CD4-positive, alpha-beta T cell (primary cell): Measurements from ENCODE around the gene KLHL11. TPM values are rescaled to one million over a fixed set of nuclear protein-coding genes. Genes with fewer than 3 reads are reported as not detected.
"Not testable (repeated sequence)": the region's sequence is repeated elsewhere in the genome, so short reads cannot be mapped to it uniquely, and the experiment has no call there.

Experiments
- ATAC-seq: fragments of 200-7000 bp; cut with Tn5 transposase; one replicate; pipeline ENCODE4 v1.10.0; 2022; ENCODE audit warnings: mild to moderate bottlenecking; ENCODE audit not compliant: poor library complexity
- CTCF ChIA-PET: fragments of 350-600 bp; sonication (Branson Sonifier 250); formaldehyde crosslinking; loops from one replicate; lab custom pipeline; 2021; ENCODE audit warnings: antibody characterized with exemption, inconsistent platforms; lab: Charles Lee
- POLR2A ChIA-PET: fragments of 350-600 bp; sonication (Branson Sonifier 250); formaldehyde crosslinking; loops from one replicate; lab custom pipeline; 2021; ENCODE audit warnings: antibody characterized with exemption, inconsistent platforms; lab: Charles Lee
- DNase-seq, 14 experiments: peaks; one replicate each; pipeline ENCODE4 v3.0.0-alpha.2; 2013 to 2020; ENCODE audit warnings: mixed read lengths in 2 of 14
- H3K27ac ChIP-seq, 2 donors: one replicate each; pipeline versions ENCODE4 v1.5.1 to v1.7.0; 2013; ENCODE audit warnings: low read length in 2 of 2, low read depth in 1 of 2, mild to moderate bottlenecking in 1 of 2
- H3K27me3 ChIP-seq, 2 experiments: 1 replicate in 1 of 2; 2 replicates in 1 of 2; pipeline versions ENCODE4 v1.6.1 to v1.7.0; 2013; ENCODE audit warnings: low read length in 2 of 2, control low read depth in 1 of 2, mild to moderate bottlenecking in 1 of 2, moderate library complexity in 1 of 2; ENCODE audit not compliant: insufficient read depth in 2 of 2, control insufficient read depth in 1 of 2
- H3K36me3 ChIP-seq: one replicate; pipeline ENCODE4 v1.6.1; 2013; ENCODE audit warnings: low read length, control low read depth; ENCODE audit not compliant: insufficient read depth
- H3K4me1 ChIP-seq: one replicate; pipeline ENCODE4 v1.6.1; 2013; ENCODE audit warnings: low read length, control low read depth; ENCODE audit not compliant: insufficient read depth
- H3K4me3 ChIP-seq: one replicate; pipeline ENCODE4 v1.5.1; 2013; ENCODE audit warnings: mild to moderate bottlenecking, low read length, moderate library complexity
- H3K9me3 ChIP-seq, 2 experiments: 1 replicate in 1 of 2; 2 replicates in 1 of 2; pipeline versions ENCODE4 v1.6.1 to v1.7.0; 2013; ENCODE audit warnings: low read length in 2 of 2, mild to moderate bottlenecking in 2 of 2, control low read depth in 1 of 2, moderate library complexity in 1 of 2; ENCODE audit not compliant: control insufficient read depth in 1 of 2, insufficient read depth in 1 of 2
- H3K27ac Mint-ChIP-seq: one replicate; pipeline ENCODE4 v1.8.0; 2020; ENCODE audit warnings: mixed read lengths
- H3K27me3 Mint-ChIP-seq: one replicate; pipeline ENCODE4 v1.8.0; 2021; ENCODE audit warnings: mixed read lengths
- H3K36me3 Mint-ChIP-seq: one replicate; pipeline ENCODE4 v1.8.0; 2021; ENCODE audit warnings: low read depth, mixed read lengths
- H3K4me1 Mint-ChIP-seq: one replicate; pipeline ENCODE4 v1.8.0; 2021; ENCODE audit warnings: low read depth, mixed read lengths
- H3K4me3 Mint-ChIP-seq: one replicate; pipeline ENCODE4 v1.8.0; 2020; ENCODE audit warnings: mild to moderate bottlenecking, mixed read lengths
- H3K9me3 Mint-ChIP-seq: one replicate; pipeline ENCODE4 v1.8.0; 2020; ENCODE audit warnings: mixed read lengths
- intact Hi-C, 2 experiments: fragments of 100-400 bp; cut with DNase I in 1 of 2; cut with micrococcal nuclease in 1 of 2; formaldehyde crosslinking; loops; one replicate each; pipeline versions ENCODE4 v1.15.1 to v1.9.0; 2023 to 2025; cut with DNase I, micrococcal nuclease
- total RNA-seq, 174 experiments: library from RNA in 2 of 174; stranded (reverse) in 2 of 174; gene quantifications; one replicate each; pipeline ENCODE4 v1.2.3 and lab custom pipeline; 2021 to 2026
- TF ChIP-seq, protein P1 (sequence below): fragments of 200-600 bp; IDR thresholded peaks from one replicate; pipeline ENCODE4 v1.8.0; 2022; ENCODE audit warnings: antibody characterized with exemption, mild to moderate bottlenecking

Gene KLHL11
- total RNA-seq, 2 experiments from 2014 or later, result 32.9 to 34.0 TPM

DNA sequence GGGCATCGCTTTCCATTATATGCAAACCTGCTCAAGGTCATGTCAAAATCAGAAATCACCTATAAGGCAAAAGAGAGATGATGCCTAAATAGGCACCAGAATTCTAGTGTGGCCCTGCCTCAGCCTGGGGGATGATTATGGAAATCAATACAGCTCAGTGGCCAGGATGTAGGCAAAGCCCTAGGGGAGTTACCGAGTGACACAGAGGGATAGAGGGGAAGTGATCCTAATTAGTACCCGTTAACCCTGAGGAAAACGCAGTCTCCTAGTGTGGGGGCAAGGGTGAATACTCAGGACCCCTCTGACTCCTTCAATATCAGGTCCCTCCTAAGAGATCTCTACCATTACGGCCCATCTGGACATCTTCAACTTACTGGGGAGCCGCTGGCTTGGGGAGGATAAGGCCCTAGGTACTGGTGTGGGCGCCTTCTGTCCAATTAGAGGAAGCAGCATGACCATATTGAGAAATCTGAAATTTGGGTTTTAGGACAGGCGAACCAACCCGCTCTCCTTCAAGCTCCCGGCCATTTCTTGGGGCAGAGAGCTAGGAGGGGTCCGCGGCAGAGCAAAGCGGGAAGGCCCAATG lies 29.9 kb downstream of the KLHL11 start:
- H3K4me3 Mint-ChIP-seq, result peak overlapping the region; percentile 92
- peaks cover 31% of the 10 kb centered on the region for H3K36me3 Mint-ChIP-seq
- Histone ChIP-seq H3K27ac (no peak overlapping the region), H3K9me3 (no peaks in the 10 kb centered on the region), H3K36me3 (peaks cover 14% of the 10 kb centered on the region), H3K4me3 (peak overlapping the region; percentile 69), H3K27me3 (no peaks in the 10 kb centered on the region), H3K4me1 (peaks cover 17% of the 10 kb centered on the region)
- TF ChIP-seq, protein P1, sequence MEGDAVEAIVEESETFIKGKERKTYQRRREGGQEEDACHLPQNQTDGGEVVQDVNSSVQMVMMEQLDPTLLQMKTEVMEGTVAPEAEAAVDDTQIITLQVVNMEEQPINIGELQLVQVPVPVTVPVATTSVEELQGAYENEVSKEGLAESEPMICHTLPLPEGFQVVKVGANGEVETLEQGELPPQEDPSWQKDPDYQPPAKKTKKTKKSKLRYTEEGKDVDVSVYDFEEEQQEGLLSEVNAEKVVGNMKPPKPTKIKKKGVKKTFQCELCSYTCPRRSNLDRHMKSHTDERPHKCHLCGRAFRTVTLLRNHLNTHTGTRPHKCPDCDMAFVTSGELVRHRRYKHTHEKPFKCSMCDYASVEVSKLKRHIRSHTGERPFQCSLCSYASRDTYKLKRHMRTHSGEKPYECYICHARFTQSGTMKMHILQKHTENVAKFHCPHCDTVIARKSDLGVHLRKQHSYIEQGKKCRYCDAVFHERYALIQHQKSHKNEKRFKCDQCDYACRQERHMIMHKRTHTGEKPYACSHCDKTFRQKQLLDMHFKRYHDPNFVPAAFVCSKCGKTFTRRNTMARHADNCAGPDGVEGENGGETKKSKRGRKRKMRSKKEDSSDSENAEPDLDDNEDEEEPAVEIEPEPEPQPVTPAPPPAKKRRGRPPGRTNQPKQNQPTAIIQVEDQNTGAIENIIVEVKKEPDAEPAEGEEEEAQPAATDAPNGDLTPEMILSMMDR, result no peak
- no peak for ATAC-seq
- H3K9me3 Mint-ChIP-seq, result no peaks in the 10 kb centered on the region
- no peak for DNase-seq
- CTCF ChIA-PET, result interaction anchor here (1.2 kb wide), 1 partner anchor 14 kb away, joined by 3 read pairs; no protein-coding TSS in a partner anchor
- POLR2A ChIA-PET, result interaction anchor here (1.1 to 2.2 kb wide), 3 partner anchors 9 to 30 kb away, joined by 3 to 10 read pairs (median 7); partner anchors contain the start of genes KLHL11 and P3H4
- peaks cover 19% of the 10 kb centered on the region for H3K4me1 Mint-ChIP-seq
- intact Hi-C loops, result no loop called here
- no peaks in the 10 kb centered on the region for H3K27me3 Mint-ChIP-seq
- peak overlapping the region; percentile 61 for H3K27ac Mint-ChIP-seq

GRCh38 chr17:41829961-41830360 lies 35.3 kb downstream of the KLHL11 start:
- H3K27ac Mint-ChIP-seq, H3K4me1 Mint-ChIP-seq, H3K4me3 Mint-ChIP-seq, ATAC-seq, H3K4me1 ChIP-seq, H3K27ac ChIP-seq, H3K27me3 ChIP-seq, DNase-seq, H3K4me3 ChIP-seq, intact Hi-C loops, H3K27me3 Mint-ChIP-seq, H3K9me3 Mint-ChIP-seq, POLR2A ChIA-PET, H3K9me3 ChIP-seq: not testable (repeated sequence)
- peaks cover 45% of the 10 kb centered on the region for H3K36me3 Mint-ChIP-seq
- CTCF ChIA-PET, result interaction anchor here (1.4 kb wide), 1 partner anchor 92 kb away, joined by 3 read pairs; no protein-coding TSS in a partner anchor
- H3K36me3 ChIP-seq, result peaks cover 29% of the 10 kb centered on the region

GRCh38 chr17:41825175-41825845 lies 39.9 kb downstream of the KLHL11 start:
- Mint-ChIP-seq H3K36me3 (peaks cover 21% of the 10 kb centered on the region), H3K27me3 (no peaks in the 10 kb centered on the region), H3K9me3 (no peaks in the 10 kb centered on the region), H3K4me3 (no peak overlapping the region), H3K4me1 (no peaks in the 10 kb centered on the region), H3K27ac (no peak overlapping the region)
- Histone ChIP-seq H3K4me3 (no peak overlapping the region), H3K27me3 (no peaks in the 10 kb centered on the region), H3K27ac (no peak overlapping the region), H3K36me3 (peaks cover 15% of the 10 kb centered on the region), H3K4me1 (no peaks in the 10 kb centered on the region), H3K9me3 (no peaks in the 10 kb centered on the region)
- TF ChIP-seq, protein P1, result no peak
- intact Hi-C loops, result no loop called here
- CTCF ChIA-PET, result no interaction called here
- POLR2A ChIA-PET, result no interaction called here
- no peak for ATAC-seq
- DNase-seq, result no peak
